Erythroblast (primary cell): ENCODE data around the gene SFMBT1.
"Not testable (repeated sequence)": the region's sequence is repeated elsewhere in the genome, so short reads cannot be mapped to it uniquely, and the experiment has no call there.

Source experiments
- DNase-seq, 2 experiments: peaks; one replicate each; lab custom pipeline; 2025; lab: John Stamatoyannopoulos, UW
- GATA1 ChIP-seq: IDR thresholded peaks from 2 replicates; pipeline ENCODE4 v1.6.1; 2011; ENCODE audit warnings: low read depth, mild to moderate bottlenecking, control low read depth, low read length, moderate library complexity
- POLR2A ChIP-seq: IDR thresholded peaks from 2 replicates; pipeline ENCODE4 v1.6.1; 2011; ENCODE audit warnings: mild to moderate bottlenecking, low read length

SFMBT1 gene

DNA sequence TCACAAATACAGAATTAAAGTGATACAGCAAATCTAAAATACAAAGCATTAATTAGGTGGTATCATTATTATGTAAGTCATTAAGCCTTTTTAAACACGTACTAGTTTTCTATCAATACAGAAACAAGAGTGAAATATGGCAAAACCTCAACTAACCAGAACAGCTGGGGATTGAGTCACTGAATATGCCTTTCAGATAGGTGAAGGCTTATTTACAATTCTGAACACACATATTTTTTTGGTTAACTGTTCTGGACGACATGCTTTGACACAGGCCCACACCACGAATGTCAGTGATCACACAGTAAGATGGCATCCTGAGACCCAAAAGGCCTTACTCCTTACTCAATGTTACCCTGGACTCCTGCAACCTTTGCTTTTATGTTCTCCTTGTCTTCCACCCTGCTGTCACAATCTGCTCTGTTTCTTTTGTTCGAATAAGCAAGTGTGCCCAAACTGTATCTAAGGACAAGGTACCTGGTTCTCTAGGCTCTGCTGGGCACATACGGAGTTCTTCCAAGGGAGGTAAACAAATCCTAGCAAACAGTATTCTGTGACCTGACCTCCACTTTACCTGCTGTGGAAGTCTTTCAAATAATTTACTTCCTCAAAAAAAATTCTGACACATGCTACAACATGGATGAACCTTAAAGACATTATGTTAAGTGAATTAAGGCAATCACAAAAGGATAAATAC lies 7.0 kb downstream of the SFMBT1 start:
- no peak for TF ChIP-seq GATA1
- TF ChIP-seq POLR2A: no peak
- no peak for DNase-seq

DNA sequence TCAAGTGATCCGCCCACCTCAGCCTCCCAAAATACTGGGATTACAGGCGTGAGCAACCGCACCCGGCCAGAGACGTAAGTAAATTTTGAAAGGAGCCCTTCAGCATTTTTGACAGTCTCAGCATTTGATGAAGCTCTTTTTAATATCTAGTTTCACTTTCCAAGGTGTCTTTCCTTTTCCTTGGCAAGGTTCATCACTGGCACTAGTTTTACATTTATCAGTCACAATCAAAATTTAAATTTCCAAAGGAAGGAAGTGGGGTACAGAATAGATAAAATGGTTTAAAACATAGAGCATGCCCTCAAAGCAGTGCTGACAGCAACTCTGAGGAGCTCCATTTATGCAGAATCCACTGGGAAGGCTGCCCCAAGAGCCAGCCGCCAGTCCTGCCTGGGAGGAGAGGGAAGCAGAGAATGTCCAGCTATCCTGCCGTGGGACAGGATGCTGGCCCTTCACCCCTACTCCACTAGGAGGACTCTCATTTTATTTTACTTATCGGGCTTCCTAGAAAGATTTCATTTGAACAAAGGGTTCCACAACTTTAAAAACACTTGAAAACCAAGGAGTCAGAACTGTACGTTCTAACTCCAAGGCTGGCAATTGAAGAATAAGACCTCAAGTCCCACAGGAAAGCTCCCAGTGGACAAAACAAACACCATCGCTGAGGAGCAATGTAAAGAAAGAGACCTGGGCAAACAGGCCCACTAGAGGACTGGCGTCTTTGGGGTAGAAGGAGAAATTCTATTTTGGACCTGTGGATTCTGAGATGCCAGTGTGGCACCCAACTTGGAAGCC lies 9.9 kb downstream of the SFMBT1 start:
- DNase-seq: no peak
- no peak for TF ChIP-seq POLR2A

DNA sequence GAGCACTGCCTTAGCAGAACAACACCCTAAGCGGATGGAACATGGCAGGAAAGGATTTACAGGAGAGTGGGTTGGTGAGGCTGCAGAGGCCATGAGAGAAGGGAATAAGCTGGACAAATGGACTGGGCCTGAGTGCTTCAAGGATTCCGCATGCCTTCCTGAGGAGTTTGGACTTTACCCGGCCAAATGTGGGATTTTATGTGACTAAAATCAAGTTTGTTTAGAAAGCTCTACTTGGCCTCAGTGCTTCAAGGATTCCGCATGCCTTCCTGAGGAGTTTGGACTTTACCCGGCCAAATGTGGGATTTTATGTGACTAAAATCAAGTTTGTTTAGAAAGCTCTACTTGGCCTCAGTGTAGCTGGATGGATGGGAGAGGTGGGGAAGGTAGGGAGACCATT lies 10.9 kb downstream of the SFMBT1 start:
- DNase-seq: not testable (repeated sequence)

DNA sequence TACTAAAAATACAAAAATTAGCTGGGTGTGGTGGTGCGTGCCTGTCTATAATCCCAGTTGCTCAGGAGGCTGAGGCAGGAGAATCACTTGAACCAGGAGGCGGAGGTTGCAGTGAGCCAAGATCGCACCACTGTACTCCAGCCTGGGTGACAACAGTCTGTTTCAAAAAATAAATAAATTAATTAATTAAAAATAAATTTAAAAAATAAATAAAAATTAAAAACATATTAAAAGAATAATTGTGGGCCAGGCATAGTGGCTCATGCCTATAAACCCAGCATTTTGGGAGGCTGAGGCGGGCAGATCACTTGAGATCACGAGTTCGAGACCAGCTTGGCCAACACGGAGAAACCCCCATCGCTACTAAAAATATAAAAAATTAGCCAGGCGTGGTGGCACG lies 11.5 kb downstream of the SFMBT1 start:
- DNase-seq: not testable (repeated sequence)

DNA sequence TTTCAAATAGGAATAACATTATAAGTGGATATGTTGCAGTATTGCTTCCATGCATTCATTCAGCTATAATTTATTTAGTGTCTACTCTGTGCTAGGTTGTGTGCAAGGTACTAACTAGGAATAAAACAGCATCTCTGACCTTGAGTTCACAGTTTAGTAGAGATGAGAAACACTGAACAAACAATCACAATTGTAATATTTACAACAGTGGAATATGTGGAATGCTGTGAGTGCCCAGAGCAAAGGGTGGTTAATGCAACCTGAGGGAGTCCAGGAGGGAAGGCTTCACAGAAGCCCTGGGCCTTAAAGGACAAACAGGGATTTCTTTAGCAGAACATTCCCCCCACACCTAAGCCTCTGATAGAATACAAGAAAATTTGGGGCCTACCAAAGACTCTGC lies 13.3 kb downstream of the SFMBT1 start:
- DNase-seq: no peak
- TF ChIP-seq POLR2A (no peak), GATA1 (no peak)

DNA sequence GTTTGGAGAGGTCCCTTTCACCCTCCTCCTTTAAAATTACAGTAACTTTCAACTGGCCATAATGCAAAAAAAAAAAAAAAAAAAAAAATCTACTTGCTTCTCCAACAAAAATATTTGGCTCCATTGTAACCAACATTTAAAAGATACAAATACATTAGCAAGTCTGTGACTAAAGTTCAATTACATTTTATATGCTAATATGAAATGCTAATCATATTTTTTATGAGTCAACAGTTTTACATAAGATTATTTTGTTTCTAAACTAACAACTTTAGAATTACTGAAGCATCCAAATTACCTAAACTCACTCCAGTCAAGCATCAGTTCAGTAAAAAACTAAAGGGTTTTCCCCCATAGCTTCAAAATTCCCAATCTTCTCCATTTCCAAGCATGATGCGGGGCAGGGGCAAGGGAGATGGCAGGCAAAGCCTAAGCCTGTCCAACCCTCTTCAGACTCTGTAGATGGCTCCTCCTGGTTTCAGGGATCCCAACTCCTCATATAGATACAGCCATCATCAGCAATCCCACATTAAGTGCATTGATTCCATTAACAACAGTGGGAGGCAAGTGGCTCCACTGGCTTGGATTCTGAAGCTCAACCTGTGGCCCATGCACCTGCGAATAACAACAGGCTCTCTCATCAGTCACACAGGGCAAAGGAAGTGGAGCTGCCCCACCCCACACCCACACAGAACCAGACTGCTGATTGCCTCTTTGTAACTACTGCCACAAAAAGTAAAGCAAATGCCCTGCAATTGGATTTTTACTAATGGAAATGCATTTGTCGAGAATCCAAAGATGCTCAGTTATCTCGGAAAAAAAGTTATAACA lies 15.0 kb downstream of the SFMBT1 start:
- no peak for DNase-seq
- no peak for TF ChIP-seq POLR2A
- no peak for TF ChIP-seq GATA1

DNA sequence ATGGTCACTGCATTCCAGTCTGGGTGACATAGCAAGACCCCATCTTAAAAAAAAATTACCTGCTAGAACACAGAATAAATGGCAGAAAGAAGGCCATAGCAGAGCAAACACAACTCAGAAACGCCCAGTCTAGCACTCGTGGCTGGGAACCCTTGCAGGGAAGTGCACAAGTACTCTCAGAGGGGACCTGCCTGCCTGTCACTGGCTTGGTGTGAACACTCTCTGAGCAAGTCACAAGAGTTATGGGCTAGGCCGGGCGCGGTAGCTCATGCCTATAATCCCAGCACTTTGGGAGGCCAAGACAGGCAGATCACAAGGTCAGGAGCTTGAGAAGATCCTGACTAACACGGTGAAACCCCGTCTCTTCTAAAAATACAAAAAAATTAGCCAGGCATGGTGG lies 17.2 kb downstream of the SFMBT1 start:
- DNase-seq: no peak
- no peak for TF ChIP-seq GATA1
- no peak for TF ChIP-seq POLR2A

DNA sequence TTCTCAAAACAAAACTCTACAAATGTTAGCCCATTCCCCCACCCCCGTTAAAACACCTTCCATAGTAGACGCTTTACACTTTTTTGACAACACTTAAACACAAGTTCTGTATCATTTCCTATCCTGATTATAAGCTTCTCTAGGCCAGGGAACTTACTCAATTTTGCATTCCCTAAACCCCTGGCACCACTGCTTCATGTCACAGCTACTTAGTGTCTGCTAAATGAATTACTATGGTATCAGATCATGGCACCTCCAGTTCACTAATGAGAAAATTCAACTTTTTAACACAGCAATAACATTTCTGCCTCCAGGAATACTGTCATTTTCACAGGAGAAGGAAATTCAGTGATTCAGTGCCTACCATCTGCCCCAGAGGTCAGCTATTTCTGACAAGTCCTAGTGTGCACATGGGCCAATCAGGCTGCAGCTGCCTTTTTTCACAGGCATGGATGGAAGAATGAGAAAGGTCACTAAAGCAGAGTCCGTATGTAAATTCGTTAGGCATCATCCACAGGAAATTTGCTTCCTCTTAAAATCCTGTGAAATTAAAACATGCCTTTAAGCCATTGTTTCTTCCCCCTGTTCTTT lies 18.5 kb downstream of the SFMBT1 start:
- no peak for TF ChIP-seq GATA1
- no peak for TF ChIP-seq POLR2A
- no peak for DNase-seq

DNA sequence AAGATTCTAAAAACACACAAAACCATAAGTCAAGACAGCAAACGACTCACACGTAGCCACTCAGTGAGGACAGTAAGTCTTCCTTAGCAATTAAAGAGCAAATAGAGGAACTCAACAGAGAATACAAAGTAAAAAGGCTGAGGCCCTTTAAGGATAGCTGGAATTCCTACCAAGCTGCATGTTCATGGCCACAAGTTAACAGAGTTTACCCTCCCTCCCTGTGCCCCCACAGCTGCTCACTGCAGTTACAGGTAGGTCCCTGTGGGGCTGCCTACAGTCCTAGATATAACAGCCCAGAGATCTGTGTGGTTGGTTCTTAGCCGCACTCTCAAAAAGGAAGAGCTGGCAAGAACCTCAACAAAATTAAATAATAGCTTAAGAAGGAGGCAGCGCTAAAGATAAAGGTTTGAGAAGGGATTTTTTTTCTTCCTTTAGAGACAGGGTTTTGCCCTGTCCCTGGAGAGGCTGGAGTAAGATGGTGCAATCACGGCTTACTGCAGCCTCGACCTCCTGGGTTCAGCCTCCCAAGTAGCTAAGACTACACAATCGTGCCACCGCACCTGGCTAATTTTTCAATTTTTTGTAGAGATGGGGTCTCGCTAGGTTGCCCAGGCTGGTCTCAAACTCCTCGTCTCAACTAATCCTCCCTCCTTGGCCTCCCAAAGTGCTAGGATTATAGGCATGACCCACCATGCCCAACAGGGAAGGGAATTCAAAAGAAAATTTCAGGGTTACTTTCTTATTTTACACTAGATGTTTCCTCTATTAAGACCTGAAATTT lies 19.3 kb downstream of the SFMBT1 start:
- DNase-seq: no peak
- TF ChIP-seq POLR2A (no peak), GATA1 (no peak)

DNA sequence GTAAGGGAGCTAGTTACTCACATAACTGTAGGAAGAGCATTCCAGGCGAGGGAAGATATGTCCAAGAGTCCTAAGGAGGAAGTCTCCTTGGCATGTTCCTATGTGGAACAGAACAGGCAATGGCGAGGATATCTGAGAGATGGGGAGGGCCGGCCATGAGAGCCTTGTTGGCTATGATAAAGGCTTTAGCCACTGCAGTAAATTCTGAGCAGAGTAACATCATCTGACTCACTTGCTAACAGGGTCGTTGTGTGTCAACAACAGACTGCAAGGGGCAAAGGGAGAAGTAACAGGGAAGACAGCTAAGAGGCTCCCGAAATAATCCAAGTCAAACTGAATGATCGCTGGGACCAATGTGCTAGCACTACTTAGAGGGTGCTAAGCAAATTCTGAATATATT lies 21.6 kb downstream of the SFMBT1 start:
- TF ChIP-seq POLR2A (no peak), GATA1 (no peak)
- no peak for DNase-seq

DNA sequence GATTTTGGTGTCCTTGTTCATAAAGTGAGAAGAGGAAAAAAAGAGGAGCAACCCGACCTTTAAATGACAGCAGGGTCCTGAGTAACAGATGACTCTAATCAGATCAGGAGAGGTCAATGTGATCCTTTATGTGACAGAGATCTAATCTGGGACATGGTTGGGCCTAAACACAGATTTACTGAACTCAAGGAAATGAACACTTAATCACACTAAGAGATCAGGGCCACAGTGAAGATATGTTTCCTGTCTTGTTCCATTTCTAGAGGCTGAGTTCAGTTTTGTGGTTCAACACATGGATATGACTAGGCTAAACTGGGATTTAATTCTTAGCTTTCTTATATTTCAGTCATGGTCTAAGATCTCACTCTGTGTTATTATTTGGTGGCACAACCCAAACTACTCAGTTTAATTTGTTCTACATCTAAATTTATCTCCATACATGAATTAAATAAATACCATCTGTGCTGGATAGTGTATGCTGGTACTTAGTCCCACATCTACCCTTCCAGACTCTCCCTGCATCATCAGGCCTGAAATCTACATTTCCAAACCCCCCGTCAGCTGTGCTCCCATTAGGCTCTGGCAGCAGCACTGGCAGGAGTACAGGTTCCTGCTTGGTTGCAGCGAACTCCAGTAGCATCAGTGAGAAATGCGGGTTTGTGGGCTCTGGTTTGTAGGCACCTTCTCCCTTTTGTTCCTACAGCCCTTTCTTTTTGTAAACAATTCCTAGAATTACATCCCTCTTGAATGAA lies 22.6 kb downstream of the SFMBT1 start:
- DNase-seq: no peak
- no peak for TF ChIP-seq GATA1

DNA sequence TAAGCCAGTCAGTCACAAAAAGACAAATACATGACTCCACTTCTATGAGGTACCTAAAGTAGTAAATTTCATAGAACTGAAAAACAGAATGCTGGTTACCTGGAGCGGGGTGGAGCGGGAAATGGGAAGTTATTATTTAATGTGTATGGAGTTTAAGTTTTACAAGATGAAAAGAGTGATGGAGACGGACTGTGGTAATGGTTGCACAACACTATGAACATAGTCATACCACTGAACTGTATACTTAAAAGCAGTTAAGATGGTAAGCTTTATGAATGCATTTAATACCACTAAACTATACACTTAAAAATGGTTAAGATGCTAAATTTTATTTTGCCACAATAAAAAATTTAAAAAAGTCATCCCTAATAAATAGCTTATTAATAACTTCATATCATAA lies 23.2 kb downstream of the SFMBT1 start:
- no peak for TF ChIP-seq POLR2A
- TF ChIP-seq GATA1: no peak
- DNase-seq: no peak

DNA sequence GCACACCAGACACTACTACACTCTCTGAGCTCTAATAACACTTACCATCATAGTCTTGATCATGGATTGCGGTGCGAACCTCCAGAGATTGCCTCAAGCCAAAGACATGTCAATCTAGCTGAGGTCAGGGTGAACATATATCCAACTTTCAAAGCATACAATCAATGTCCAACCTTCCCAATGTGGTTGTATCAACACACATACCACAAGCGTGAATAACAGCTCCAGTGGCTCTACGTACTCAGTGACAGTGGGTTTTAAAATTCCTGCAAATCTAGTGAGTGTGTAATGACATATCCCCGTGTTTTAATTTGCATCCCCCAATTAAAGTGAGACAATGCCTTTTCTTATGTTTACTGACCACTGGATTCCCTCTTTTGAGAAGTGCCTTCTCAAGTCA lies 29.6 kb downstream of the SFMBT1 start:
- TF ChIP-seq GATA1: no peak
- no peak for TF ChIP-seq POLR2A
- DNase-seq: no peak
